A549 (cell line): Measurements from ENCODE around the gene CEP63. TPM values are rescaled to one million over a fixed set of nuclear protein-coding genes. Genes with fewer than 3 reads are reported as not detected.

Source experiments
- ATAC-seq, 2 experiments: fragments of 200-7000 bp in 1 of 2; fragments of >200 bp in 1 of 2; cut with Nextera tagmentation in 1 of 2; cut with Tn5 transposase in 1 of 2; 3 replicates each; pipeline versions ENCODE4 v1.8.0 to v1.9.1; 2018 to 2020; ENCODE audit warnings: mild to moderate bottlenecking in 1 of 2, moderate library complexity in 1 of 2
- CTCF ChIA-PET: fragments of 300-600 bp; sonication (Branson Sonifier 250); formaldehyde crosslinking; extraction: SDS; loops from one replicate; lab custom pipeline; 2021; ENCODE audit warnings: antibody characterized with exemption, inconsistent platforms; lab: Yijun Ruan, JAX
- POLR2A ChIA-PET: fragments of 350-600 bp; formaldehyde crosslinking; extraction: SDS; loops from one replicate; lab custom pipeline; 2021; ENCODE audit warnings: antibody characterized with exemption, inconsistent platforms; lab: Yijun Ruan, JAX
- DNase-seq, 2 experiments: peaks; one replicate each; pipeline versions ENCODE4 v3.0.0 to v3.0.0-alpha.2; 2011 to 2016; ENCODE audit warnings: low read depth in 1 of 2, low spot score in 1 of 2
- FAIRE-seq: peaks from 2 replicates; lab custom pipeline; 2011; peaks lifted over from hg19 to GRCh38; lab: Jason Lieb, UNC
- H3K27ac ChIP-seq, 2 experiments: fragments of >200 bp; sonication (Bioruptor Twin); formaldehyde crosslinking; 3 replicates each; pipeline ENCODE4 v1.5.1; 2016 to 2017
- H3K4me1 ChIP-seq: fragments of >200 bp; sonication (Bioruptor Twin); formaldehyde crosslinking; 3 replicates; pipeline ENCODE4 v1.6.1; 2016
- H3K4me2 ChIP-seq: fragments of >200 bp; sonication (Bioruptor Twin); formaldehyde crosslinking; 3 replicates; pipeline ENCODE4 v1.6.1; 2016
- H3K4me3 ChIP-seq: fragments of >200 bp; sonication (Bioruptor Twin); formaldehyde crosslinking; 3 replicates; pipeline ENCODE4 v1.5.1; 2016
- H3K9me3 ChIP-seq: fragments of >200 bp; sonication (Bioruptor Twin); formaldehyde crosslinking; 3 replicates; pipeline ENCODE4 v1.6.1; 2016
- BHLHE40 ChIP-seq: IDR thresholded peaks from 2 replicates; pipeline ENCODE4 v1.6.1; 2012; ENCODE audit warnings: low read depth, low read length, inconsistent platforms
- CEBPB ChIP-seq, 2 experiments: fragments of >200 bp in 1 of 2; sonication (Bioruptor Twin) in 1 of 2; formaldehyde crosslinking in 1 of 2; IDR thresholded peaks; 2 replicates each; pipeline ENCODE4 v1.6.1; 2012 to 2016
- CHD4 ChIP-seq: fragments of 200-600 bp; sonication (generic); IDR thresholded peaks from 2 replicates; pipeline ENCODE4 v1.6.1; 2016; ENCODE audit warnings: antibody characterized with exemption, mild to moderate bottlenecking, borderline replicate concordance
- ELK1 ChIP-seq: fragments of 150-350 bp; IDR thresholded peaks from 2 replicates; pipeline ENCODE4 v1.6.1; 2014; ENCODE audit warnings: low read depth, mild to moderate bottlenecking, low read length
- ESRRA ChIP-seq: fragments of 150-350 bp; IDR thresholded peaks from 2 replicates; pipeline ENCODE4 v1.6.1; 2014; ENCODE audit warnings: mild to moderate bottlenecking, low read length, borderline replicate concordance
- FOSB ChIP-seq: fragments of 250-450 bp; sonication (Bioruptor Pico); IDR thresholded peaks from 2 replicates; pipeline ENCODE4 v1.5.0; 2020; ENCODE audit warnings: mild to moderate bottlenecking, moderate library complexity
- HOXA7 ChIP-seq: fragments of 250-450 bp; sonication (Bioruptor Pico); IDR thresholded peaks from 2 replicates; pipeline ENCODE4 v1.5.0; 2020; ENCODE audit warnings: mild to moderate bottlenecking, moderate library complexity
- HOXB13 ChIP-seq: fragments of 250-450 bp; sonication (Bioruptor Pico); IDR thresholded peaks from 2 replicates; pipeline ENCODE4 v1.5.0; 2020; ENCODE audit warnings: low read depth, mild to moderate bottlenecking, moderate library complexity
- JUN ChIP-seq, 2 experiments: fragments of >200 bp; sonication (Bioruptor Twin); formaldehyde crosslinking; IDR thresholded peaks; 2 replicates in 1 of 2; 3 replicates in 1 of 2; pipeline ENCODE4 v1.6.1; 2016 to 2017
- JUNB ChIP-seq: fragments of >200 bp; sonication (Bioruptor Twin); formaldehyde crosslinking; IDR thresholded peaks from 2 replicates; pipeline ENCODE4 v1.6.1; 2016
- MAFK ChIP-seq: fragments of 450-650 bp; IDR thresholded peaks from 2 replicates; pipeline ENCODE4 v1.6.1; 2014; ENCODE audit not compliant: partially characterized antibody
- MYC ChIP-seq: IDR thresholded peaks from 2 replicates; pipeline ENCODE4 v1.6.1; 2012; ENCODE audit warnings: mild to moderate bottlenecking, inconsistent platforms, low read length, improper control_type of control experiment, borderline replicate concordance
- NPAS2 ChIP-seq: fragments of 250-450 bp; sonication (Bioruptor Pico); IDR thresholded peaks from 2 replicates; pipeline ENCODE4 v1.8.0; 2022; ENCODE audit warnings: mild to moderate bottlenecking, moderate library complexity, borderline replicate concordance
- NR3C1 ChIP-seq: fragments of >200 bp; sonication (Bioruptor Twin); formaldehyde crosslinking; IDR thresholded peaks from 3 replicates; pipeline ENCODE4 v1.6.1; 2017
- TP53 ChIP-seq: fragments of 250-450 bp; sonication (Bioruptor Pico); IDR thresholded peaks from 2 replicates; pipeline ENCODE4 v1.5.0; 2021; ENCODE audit warnings: mild to moderate bottlenecking, moderate library complexity
- ZC3H11A ChIP-seq: fragments of 450-650 bp; IDR thresholded peaks from 2 replicates; pipeline ENCODE4 v1.6.1; 2014; ENCODE audit warnings: antibody characterized with exemption, mild to moderate bottlenecking
- ZFP36 ChIP-seq: fragments of 450-650 bp; IDR thresholded peaks from 2 replicates; pipeline ENCODE4 v1.6.1; 2014; ENCODE audit warnings: borderline replicate concordance; ENCODE audit not compliant: partially characterized antibody
- ZNF302 ChIP-seq: fragments of 250-450 bp; sonication (Bioruptor Pico); IDR thresholded peaks from 2 replicates; pipeline ENCODE4 v1.9.0; 2021; ENCODE audit warnings: inconsistent platforms, mild to moderate bottlenecking, moderate library complexity
- WGBS: methylation state at CpG from one replicate; pipeline ENCODE4 v1.1.6; 2017; ENCODE audit errors: missing lambda C conversion rate; 5-methylcytosine and 5-hydroxymethylcytosine counted together
- polyA plus RNA-seq, 4 experiments: library from polyadenylated mRNA; depleted of rRNA in 3 of 4; stranded (reverse); fragments of >200 nt; fragmentation: RNase III in 1 of 4; extraction: RNeasy Plus Mini Kit Qiagen cat#74134 plus additional on column Dnase treatment in 1 of 4; gene quantifications; 2 replicates in 3 of 4; 3 replicates in 1 of 4; pipeline ENCODE4 v1.2.3, GENCODE V29; 2011 to 2017
- TF ChIP-seq, protein P1 (sequence below): fragments of >200 bp; sonication (Bioruptor Twin); formaldehyde crosslinking; IDR thresholded peaks from 3 replicates; pipeline ENCODE4 v1.5.1; 2016
- TF ChIP-seq, protein P2 (sequence below): fragments of 450-650 bp; IDR thresholded peaks from 2 replicates; pipeline ENCODE4 v1.6.1; 2014; ENCODE audit warnings: antibody characterized with exemption

The CEP63 gene
- polyA plus RNA-seq, 2 of the 4 experiments (the other 2 are of a cell fraction), result 17.4 to 24.0 TPM

- no peak for ATAC-seq
- DNase-seq, result no peak
- FAIRE-seq, result no peak
- WGBS, result 86% methylated on average over 4 of the region's 4 CpGs
- CTCF ChIA-PET, result no interaction called here
- Histone ChIP-seq H3K27ac (no peak overlapping the region), H3K4me1 (no peaks in the 10 kb centered on the region), H3K4me2 (no peak overlapping the region), H3K4me3 (no peak overlapping the region), H3K9me3 (no peaks in the 10 kb centered on the region)
- no peak for TF ChIP-seq HOXB13 (CRISPR knock-in tag)
- TF ChIP-seq, protein P1, sequence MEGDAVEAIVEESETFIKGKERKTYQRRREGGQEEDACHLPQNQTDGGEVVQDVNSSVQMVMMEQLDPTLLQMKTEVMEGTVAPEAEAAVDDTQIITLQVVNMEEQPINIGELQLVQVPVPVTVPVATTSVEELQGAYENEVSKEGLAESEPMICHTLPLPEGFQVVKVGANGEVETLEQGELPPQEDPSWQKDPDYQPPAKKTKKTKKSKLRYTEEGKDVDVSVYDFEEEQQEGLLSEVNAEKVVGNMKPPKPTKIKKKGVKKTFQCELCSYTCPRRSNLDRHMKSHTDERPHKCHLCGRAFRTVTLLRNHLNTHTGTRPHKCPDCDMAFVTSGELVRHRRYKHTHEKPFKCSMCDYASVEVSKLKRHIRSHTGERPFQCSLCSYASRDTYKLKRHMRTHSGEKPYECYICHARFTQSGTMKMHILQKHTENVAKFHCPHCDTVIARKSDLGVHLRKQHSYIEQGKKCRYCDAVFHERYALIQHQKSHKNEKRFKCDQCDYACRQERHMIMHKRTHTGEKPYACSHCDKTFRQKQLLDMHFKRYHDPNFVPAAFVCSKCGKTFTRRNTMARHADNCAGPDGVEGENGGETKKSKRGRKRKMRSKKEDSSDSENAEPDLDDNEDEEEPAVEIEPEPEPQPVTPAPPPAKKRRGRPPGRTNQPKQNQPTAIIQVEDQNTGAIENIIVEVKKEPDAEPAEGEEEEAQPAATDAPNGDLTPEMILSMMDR, result no peak
- no peak for TF ChIP-seq ZC3H11A
- POLR2A ChIA-PET, result no interaction called here
These were observed 49.5 kb downstream of the CEP63 start for GRCh38 chr3:134535186-134535970.

- ChIA-PET CTCF (no interaction called here), POLR2A (no interaction called here)
- Histone ChIP-seq H3K4me1 (no peaks in the 10 kb centered on the region), H3K27ac (no peak overlapping the region), H3K4me2 (no peak overlapping the region), H3K4me3 (no peak overlapping the region), H3K9me3 (no peaks in the 10 kb centered on the region)
- TF ChIP-seq TP53 (CRISPR knock-in tag) (no peak), ZNF302 (CRISPR knock-in tag) (no peak), NPAS2 (no peak), FOSB (CRISPR knock-in tag) (no peak), JUN (IDR thresholded peaks at IDR 0.05) (no peak), ZFP36 (no peak), ZC3H11A (no peak), CEBPB (IDR thresholded peaks at IDR 0.05) (no peak), ELK1 (no peak), JUNB (no peak), MYC (no peak), NR3C1 (no peak), CHD4 (no peak), BHLHE40 (no peak), HOXA7 (no peak), MAFK (no peak), ESRRA (no peak)
- TF ChIP-seq, protein P2, sequence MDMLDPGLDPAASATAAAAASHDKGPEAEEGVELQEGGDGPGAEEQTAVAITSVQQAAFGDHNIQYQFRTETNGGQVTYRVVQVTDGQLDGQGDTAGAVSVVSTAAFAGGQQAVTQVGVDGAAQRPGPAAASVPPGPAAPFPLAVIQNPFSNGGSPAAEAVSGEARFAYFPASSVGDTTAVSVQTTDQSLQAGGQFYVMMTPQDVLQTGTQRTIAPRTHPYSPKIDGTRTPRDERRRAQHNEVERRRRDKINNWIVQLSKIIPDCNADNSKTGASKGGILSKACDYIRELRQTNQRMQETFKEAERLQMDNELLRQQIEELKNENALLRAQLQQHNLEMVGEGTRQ, result no peak
- TF ChIP-seq, protein P1, result no peak
- WGBS, result 90% methylated on average over 5 of the region's 5 CpGs
- ATAC-seq (no peak), FAIRE-seq (no peak), DNase-seq (no peak)
These were observed 50.9 kb downstream of the CEP63 start for GRCh38 chr3:134536781-134537180.
